Stimulated activated memory B cell treated with anti-CD40 and anti-IgM and Interleukin-4, amounts not matched to agents 10 μg/mL and 1 μg/mL and 100 μg/mL, for 72 hours (primary cell): ENCODE results near the gene RALGPS1.
A peak's percentile ranks its signal among the peaks of the same experiment; 100 is the strongest.

ENCODE experiments used
- ATAC-seq: fragments of 150-1000 bp; cut with Tn5 transposase; 2 replicates; pipeline ENCODE4 v1.10.0; 2021
- H3K27ac Mint-ChIP-seq: one replicate; pipeline ENCODE4 v1.8.0; 2022; ENCODE audit warnings: mild to moderate bottlenecking, mixed read lengths
- H3K27me3 Mint-ChIP-seq: one replicate; pipeline ENCODE4 v1.8.0; 2022; ENCODE audit warnings: mixed read lengths
- H3K36me3 Mint-ChIP-seq: one replicate; pipeline ENCODE4 v1.8.0; 2022; ENCODE audit warnings: mixed read lengths
- H3K4me1 Mint-ChIP-seq: one replicate; pipeline ENCODE4 v1.8.0; 2022; ENCODE audit warnings: mixed read lengths
- H3K4me3 Mint-ChIP-seq: one replicate; pipeline ENCODE4 v1.8.0; 2022; ENCODE audit warnings: mild to moderate bottlenecking, moderate library complexity, mixed read lengths
- H3K9me3 Mint-ChIP-seq: one replicate; pipeline ENCODE4 v1.8.0; 2022; ENCODE audit warnings: mixed read lengths

The RALGPS1 gene

DNA sequence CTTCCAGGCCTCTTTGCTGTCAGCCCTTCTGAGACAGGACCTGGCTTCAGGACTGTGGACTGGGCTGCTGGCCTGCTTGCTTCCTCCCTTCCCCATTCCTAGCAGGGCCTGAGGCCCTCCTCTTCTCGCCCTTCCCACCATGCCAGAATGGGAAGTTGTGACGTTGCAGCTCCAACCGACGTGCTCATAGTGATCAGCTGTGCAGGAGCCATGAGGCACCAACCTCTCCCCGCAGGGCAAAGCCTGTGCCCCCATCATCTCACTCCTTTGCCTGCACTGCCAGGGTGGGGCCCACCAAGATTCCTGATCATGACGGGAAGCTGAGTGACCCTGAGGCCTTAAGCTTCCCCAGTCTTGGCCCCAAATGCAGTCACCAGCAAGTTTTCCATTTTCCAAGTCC lies 304.9 kb downstream of the RALGPS1 start:
- H3K9me3 Mint-ChIP-seq, result no peaks in the 10 kb centered on the region
- ATAC-seq, result no peak
- no peak overlapping the region for H3K4me3 Mint-ChIP-seq

DNA sequence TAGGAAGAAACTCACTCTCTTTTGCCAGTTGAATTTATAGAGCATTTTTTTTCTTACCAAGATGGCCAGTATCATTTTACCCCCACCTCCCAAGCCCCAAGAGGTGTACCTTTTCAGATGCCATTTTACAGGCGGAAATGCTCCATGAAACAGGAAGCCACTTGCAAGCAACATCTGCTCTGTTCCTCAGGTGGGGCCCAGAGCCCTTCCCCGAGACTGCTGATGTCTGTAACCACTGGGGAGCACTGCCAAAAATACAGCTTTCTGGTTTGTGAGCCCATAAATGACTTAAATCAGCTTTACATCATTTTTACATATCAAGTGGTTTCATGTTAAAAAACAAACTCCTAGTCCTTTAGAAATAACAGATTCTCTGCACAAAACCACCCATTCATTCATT lies 307.1 kb downstream of the RALGPS1 start:
- Mint-ChIP-seq H3K36me3 (no peaks in the 10 kb centered on the region), H3K27me3 (no peaks in the 10 kb centered on the region), H3K9me3 (no peaks in the 10 kb centered on the region), H3K4me3 (no peak overlapping the region), H3K27ac (peak overlapping the region; percentile 35), H3K4me1 (peaks cover 48% of the 10 kb centered on the region)
- ATAC-seq, result no peak

More for the DNA sequence above, 304.9 kb downstream of the RALGPS1 start:
- H3K27ac Mint-ChIP-seq, result no peak overlapping the region
- H3K4me1 Mint-ChIP-seq, result peaks cover 37% of the 10 kb centered on the region
- no peaks in the 10 kb centered on the region for H3K27me3 Mint-ChIP-seq
- H3K36me3 Mint-ChIP-seq, result no peaks in the 10 kb centered on the region

DNA sequence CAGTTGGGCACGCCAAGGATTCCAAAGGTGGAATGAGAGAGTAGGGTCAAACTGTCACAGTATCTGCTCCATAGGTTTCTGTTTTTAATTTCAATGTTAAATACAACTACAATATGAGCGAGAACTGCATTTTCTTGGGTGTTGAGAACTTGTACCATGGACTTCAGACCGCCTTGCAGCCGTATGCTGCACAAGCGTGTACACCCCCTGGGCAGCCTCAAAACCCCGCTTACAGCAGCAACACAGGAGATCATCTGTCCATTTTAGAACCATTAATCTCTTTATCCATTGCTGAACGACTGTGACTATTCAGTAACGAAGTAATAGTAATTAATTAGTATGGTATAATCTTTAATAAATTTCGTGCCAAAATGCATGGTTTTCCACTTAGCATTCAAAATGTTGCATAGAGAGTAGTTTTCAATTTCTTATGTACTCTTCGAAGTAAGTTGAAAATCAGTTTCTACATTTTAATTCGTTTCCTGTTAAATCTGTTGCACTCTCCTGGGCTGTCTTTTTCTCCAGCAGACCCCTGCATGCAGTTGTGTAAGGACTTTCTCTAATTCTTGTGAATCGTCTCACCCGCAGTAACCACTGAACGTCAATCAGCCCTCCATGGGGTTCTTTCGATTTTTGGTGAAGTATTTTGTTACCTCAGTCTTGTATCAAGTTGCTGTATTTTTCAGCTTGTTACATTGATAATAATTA lies 308.0 kb downstream of the RALGPS1 start:
- Mint-ChIP-seq H3K27ac (peak overlapping the region; percentile 35), H3K4me3 (no peak overlapping the region), H3K27me3 (no peaks in the 10 kb centered on the region), H3K36me3 (no peaks in the 10 kb centered on the region), H3K4me1 (peaks cover 49% of the 10 kb centered on the region), H3K9me3 (no peaks in the 10 kb centered on the region)
- no peak for ATAC-seq

DNA sequence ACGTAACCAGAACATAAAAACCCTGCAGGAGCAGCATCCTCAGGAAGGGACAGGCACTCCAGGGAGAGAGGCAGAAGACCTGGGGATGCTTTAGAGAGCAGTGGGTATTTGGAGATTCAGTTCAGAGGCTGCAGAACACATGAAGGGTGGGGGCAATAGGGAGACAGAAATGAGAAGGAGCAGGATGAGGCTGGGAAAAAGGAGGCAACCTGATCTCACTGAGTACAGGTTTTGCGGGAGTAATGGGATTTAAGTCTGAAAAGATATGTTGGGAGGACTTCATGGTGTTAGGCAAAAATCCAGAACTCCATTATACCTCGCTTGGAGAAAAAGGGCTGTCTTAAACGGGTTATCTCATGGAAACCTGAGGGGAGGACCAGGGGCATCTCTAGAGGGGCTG lies 308.7 kb downstream of the RALGPS1 start:
- Mint-ChIP-seq H3K4me1 (peaks cover 49% of the 10 kb centered on the region), H3K4me3 (no peak overlapping the region), H3K9me3 (no peaks in the 10 kb centered on the region), H3K27ac (no peak overlapping the region), H3K36me3 (no peaks in the 10 kb centered on the region), H3K27me3 (no peaks in the 10 kb centered on the region)
- ATAC-seq, result no peak

DNA sequence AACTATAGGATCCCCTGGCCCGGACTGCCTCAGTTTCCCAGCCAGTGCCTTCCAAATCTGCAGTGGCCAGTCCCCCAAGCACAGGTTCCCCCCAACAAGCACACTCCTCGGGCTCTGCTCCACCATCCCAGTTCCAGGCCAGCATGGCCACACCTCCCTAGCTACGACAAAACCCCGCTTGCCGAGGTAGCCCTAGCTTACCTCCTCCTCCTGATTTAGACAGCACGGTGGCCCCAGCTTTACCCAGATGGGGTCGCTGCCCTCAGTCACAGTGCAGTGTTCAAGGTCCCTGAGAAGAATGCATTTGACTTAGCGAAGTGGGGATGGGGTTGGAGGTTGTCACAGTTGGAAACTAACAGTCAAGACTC lies 309.2 kb downstream of the RALGPS1 start:
- Mint-ChIP-seq H3K9me3 (no peaks in the 10 kb centered on the region), H3K27ac (peak overlapping the region; percentile 84), H3K4me1 (peaks cover 49% of the 10 kb centered on the region), H3K36me3 (no peaks in the 10 kb centered on the region), H3K27me3 (no peaks in the 10 kb centered on the region), H3K4me3 (peak overlapping the region; percentile 85)
- no peak for ATAC-seq

DNA sequence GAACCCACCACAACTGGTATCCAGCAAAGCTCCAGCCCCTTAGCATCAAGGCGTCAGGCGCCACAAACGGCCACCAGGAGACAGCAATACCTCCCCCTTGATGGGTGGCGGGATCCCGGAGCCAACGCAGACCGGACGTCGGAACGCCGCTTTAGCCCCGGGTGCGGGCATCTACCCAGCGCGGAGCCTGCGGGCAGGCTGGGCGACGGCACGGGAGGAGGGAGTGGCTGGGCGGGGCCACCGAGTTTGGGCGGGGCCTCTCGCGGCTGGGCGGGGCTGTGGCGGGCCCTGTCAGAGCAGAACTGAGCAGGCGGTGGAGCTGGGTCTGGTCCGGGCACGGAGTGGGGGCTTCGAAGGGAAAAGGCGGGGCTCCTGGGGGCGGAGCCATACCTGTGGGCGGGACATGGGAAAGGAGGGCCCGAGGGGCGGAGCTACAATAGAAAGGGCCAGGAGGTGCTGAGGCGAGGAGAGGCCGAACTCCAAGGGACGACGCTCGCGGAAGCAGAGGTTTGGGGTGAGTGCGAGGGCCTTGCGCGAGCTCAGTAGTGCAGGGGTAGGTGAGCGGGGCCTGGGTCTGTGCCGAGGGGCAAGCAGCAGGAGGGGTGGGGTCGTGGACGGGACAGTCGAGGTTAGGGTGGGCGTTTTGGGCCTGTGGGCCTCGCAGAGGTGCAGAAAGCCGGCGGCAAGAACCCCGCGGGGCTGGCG lies 309.7 kb downstream of the RALGPS1 start:
- Mint-ChIP-seq H3K27me3 (no peaks in the 10 kb centered on the region), H3K4me1 (peaks cover 49% of the 10 kb centered on the region), H3K36me3 (no peaks in the 10 kb centered on the region), H3K9me3 (no peaks in the 10 kb centered on the region), H3K27ac (peak overlapping the region; percentile 84), H3K4me3 (peak overlapping the region; percentile 85)
- ATAC-seq, result peak; percentile 87

DNA sequence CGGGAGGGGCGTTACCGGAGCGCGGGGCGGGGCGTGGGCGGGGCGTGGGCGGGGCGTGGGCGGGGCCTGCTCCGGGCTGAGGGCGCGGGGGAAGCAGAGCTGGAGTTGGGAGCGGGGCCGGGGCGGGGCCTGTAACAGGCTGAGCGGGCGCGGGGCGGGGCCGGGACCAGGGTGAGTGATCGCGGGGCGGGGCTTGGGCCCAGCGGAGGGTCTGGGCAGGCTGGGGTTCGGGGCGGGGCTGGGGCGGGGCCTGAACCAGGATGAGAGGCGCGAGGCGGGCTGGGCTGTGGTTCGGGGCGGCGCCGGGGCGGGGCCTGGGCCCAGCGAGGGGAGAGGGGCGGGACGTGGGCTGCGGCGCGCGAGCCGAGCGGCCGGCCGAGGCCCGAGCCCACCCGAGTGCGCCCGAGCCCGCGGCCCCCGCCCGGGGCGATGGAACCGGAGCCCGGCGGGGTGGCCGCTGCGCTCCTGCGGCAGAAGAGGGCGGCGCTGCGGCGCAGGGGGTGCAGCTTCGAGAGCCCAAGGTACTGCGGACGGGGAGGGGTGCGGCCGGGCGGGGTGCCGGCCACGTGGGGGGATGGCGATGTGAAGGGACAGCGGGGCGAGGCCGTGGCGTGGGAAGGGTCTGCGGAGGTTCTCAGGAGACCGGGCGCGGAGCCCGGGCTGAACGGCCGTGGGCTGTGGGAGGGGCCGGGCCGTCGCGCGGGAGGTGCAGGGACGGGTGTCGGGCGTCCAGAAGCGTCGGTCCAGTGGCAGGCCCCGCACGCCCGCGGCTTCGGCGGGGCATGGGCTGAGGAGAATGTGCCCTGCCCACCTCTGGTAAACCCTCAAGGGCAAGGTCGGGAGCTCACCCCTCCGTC lies 310.5 kb downstream of the RALGPS1 start:
- Mint-ChIP-seq H3K36me3 (no peaks in the 10 kb centered on the region), H3K27ac (peak overlapping the region; percentile 84), H3K9me3 (no peaks in the 10 kb centered on the region), H3K4me3 (peak overlapping the region; percentile 85), H3K4me1 (peaks cover 49% of the 10 kb centered on the region), H3K27me3 (no peaks in the 10 kb centered on the region)
- ATAC-seq, result peak; percentile 90

DNA sequence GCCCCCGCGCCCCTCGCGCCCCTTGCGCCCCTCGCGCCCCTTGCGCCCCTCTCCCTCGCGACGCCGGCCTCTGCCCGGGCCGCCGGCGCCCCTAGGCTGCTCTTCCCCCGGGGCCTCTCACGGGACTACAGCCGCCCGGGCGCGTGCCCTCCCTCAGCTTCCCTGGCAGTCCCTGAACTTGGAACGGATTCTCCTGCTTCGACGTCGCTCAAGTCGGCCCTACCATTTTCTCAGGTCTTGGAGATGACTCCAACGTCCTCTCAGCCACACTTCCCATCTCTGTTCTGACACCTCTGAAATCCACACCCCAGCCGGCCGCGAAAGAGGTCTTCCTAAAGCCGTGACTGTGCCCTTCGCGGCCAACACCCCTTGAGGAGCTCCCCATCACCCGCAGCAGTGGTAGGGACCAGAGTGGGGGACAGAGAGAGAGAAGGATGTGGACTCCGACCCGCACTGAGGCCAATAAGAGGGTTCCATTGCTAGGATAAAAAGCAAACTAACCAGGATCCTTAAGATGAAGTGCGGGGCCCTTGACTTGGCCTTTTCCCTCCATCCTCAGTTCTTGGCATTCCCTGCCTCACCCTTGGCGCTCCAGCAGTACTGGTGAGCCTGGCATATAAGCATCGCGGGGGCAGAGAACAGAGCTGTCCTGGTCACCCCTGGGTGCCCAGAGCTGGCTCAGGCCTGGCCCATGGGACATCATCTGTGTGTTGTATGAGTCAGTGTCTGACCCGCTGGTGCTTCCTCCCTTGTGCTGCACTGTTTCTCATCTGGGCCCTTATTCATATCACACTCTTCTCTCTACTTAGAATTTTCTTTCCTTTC lies 311.4 kb downstream of the RALGPS1 start:
- ATAC-seq, result peak; percentile 10
- Mint-ChIP-seq H3K4me3 (peak overlapping the region; percentile 79), H3K36me3 (no peaks in the 10 kb centered on the region), H3K9me3 (no peaks in the 10 kb centered on the region), H3K27me3 (no peaks in the 10 kb centered on the region), H3K4me1 (peaks cover 46% of the 10 kb centered on the region), H3K27ac (peak overlapping the region; percentile 47)

DNA sequence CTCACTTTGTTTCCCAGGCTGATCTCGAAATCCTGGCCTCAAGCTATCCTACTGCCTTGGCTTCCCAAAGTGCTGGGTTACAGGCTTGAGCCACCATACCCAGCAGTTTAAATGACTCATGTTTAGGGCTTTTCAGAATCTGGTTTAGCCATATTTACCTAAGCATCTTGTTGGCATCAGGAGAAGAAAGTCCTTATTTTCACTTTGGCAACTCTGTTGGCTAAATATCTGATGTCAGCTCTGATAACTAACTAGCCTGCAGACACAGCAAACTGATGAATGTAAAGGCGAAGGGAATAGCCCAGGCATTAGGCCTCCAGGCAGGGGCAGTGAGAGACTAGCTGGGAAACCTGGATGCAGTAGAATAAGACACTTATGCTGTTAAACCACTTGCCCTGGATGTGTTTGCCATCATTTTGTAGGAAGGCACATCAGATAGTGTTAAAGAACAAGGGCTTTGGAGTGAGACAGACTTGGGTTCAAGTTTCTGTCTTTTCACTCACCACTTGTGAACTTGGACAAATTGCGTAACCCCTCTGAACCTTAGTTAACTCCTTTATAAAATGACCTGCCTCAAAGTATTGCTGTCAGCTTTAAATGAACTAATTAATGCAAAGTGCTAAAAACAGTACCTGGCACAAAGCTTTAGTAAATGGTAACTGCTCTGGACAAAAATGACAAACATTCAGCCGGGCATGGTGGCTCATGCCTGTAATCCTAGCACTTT lies 315.3 kb downstream of the RALGPS1 start:
- H3K4me3 Mint-ChIP-seq, result no peak overlapping the region
- H3K27me3 Mint-ChIP-seq, result no peaks in the 10 kb centered on the region
- no peaks in the 10 kb centered on the region for H3K36me3 Mint-ChIP-seq
- peaks cover 13% of the 10 kb centered on the region for H3K4me1 Mint-ChIP-seq
- H3K9me3 Mint-ChIP-seq, result no peaks in the 10 kb centered on the region
- no peak for ATAC-seq
- no peak overlapping the region for H3K27ac Mint-ChIP-seq

DNA sequence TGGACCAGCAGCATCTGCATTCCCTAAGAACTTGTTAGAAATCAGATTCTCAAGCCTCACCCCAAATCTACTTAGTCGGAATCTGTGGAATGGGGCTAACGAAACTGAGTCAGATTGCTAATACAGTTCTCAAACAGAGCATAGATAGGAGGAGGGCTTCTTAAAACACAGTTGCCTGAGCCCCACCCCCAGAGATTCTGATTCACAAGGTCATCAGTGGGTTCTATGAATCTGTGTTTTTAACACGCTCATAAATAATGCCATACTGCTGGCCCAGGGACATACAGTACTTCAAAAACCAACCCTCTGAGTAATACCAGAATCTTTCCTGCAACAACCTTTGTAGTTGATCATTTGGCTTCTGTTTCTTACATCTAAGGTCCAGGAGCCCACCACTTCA lies 317.1 kb downstream of the RALGPS1 start:
- Mint-ChIP-seq H3K27ac (no peak overlapping the region), H3K9me3 (no peaks in the 10 kb centered on the region), H3K4me1 (peaks cover 1% of the 10 kb centered on the region), H3K4me3 (no peak overlapping the region), H3K27me3 (no peaks in the 10 kb centered on the region), H3K36me3 (peaks cover 5% of the 10 kb centered on the region)
- ATAC-seq, result no peak

DNA sequence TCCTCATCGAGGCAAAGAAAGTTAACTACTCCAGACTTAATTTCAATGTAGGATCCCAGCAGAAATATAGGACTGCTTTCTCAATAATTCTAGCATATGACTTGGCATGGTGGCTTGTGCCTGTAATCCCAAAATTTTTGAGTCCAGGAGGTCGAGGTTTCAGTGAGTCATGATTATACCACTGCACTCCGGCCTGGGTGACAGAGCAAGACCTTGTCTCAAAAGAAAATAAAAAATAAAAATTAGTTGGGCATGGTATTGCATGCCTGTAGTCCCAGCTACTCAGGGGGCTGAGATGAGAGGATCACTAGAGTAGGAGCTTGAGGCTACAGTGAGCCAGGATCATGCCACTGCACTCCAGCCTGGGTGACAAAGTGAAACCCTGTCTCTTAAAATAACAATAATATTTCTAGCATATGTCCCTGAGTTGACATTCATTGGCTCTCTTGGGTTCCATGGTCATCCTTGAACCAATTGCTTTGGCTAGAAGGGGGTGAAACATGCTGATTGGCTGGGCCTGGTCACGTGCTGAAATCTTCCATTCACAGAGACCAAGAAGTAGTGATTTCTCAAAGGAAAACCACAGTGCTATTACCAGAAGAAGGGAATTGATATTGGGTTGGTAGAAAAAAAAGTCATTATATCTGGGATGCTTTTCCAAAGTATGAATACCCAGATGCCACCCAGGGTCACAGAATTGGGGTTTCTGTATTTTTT lies 318.4 kb downstream of the RALGPS1 start:
- H3K27me3 Mint-ChIP-seq, result no peaks in the 10 kb centered on the region
- H3K4me3 Mint-ChIP-seq, result no peak overlapping the region
- ATAC-seq, result no peak

DNA sequence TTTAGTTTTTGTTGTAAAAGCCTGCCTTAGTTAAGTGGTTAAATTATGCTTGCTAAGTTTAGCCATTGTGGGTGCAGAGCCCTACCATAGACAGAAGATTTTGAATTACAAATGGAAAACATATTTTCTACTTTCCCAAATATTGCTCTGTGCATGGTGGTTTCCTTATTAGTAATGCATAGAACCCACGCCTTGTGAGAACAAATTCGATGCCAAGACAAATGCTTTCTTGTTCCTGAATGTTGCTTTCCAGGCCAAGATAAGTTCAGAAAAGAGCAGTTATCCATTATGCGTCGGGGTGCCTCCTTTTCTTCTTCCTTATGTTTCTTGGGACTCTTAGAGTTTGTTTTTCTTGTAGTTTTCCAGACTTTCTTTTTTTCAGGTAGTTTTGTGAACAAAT lies 319.0 kb downstream of the RALGPS1 start:
- H3K27ac Mint-ChIP-seq, result no peak overlapping the region
- no peaks in the 10 kb centered on the region for H3K4me1 Mint-ChIP-seq
- H3K9me3 Mint-ChIP-seq, result no peaks in the 10 kb centered on the region
- H3K36me3 Mint-ChIP-seq, result peaks cover 5% of the 10 kb centered on the region
- no peaks in the 10 kb centered on the region for H3K27me3 Mint-ChIP-seq
- H3K4me3 Mint-ChIP-seq, result no peak overlapping the region
- no peak for ATAC-seq

More for the DNA sequence above, 318.4 kb downstream of the RALGPS1 start:
- Mint-ChIP-seq H3K9me3 (no peaks in the 10 kb centered on the region), H3K27ac (no peak overlapping the region), H3K4me1 (no peaks in the 10 kb centered on the region), H3K36me3 (peaks cover 5% of the 10 kb centered on the region)

DNA sequence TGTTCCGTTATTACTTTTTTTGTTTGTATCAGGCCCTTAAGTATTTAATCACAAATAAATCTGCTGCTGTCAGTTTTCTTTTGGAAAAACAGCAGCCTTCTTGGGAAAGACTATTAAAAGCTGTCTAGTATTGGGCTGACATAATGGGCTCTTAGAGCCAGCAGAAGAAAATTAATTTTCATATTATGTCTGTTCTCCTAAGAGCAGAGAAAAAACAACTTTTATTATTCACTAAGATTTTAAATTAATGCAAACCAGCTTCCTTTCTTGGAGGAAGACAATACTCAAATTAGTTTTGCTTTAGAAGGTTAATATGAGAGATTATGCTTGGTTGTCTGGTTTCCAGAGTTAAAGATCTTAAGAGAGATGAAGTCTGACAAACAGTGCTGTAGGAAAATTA lies 319.4 kb downstream of the RALGPS1 start:
- ATAC-seq, result no peak
- H3K27ac Mint-ChIP-seq, result no peak overlapping the region
- no peaks in the 10 kb centered on the region for H3K27me3 Mint-ChIP-seq
- H3K4me3 Mint-ChIP-seq, result no peak overlapping the region
- H3K36me3 Mint-ChIP-seq, result peaks cover 5% of the 10 kb centered on the region
- no peaks in the 10 kb centered on the region for H3K4me1 Mint-ChIP-seq
- no peaks in the 10 kb centered on the region for H3K9me3 Mint-ChIP-seq

DNA sequence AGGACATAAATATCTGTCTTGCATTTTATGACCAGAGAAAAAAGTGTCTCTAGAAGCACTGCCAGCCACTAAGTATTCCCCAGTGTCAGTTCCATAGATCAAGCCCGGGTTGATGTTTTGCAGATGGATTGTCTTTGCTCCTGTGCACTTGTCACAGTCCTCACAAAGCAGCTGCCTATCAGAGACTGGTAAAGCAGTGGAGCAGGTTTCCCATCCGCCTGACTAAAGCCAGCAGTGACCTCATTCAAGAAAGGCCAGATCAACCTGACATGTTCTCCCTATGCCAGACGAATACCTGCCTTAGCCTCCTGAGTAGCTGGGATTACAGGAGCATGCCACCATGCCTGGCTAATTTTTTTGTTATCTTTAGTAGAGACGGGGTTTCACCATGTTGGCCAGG lies 323.2 kb downstream of the RALGPS1 start:
- Mint-ChIP-seq H3K9me3 (no peaks in the 10 kb centered on the region), H3K27ac (no peak overlapping the region), H3K27me3 (no peaks in the 10 kb centered on the region), H3K36me3 (peaks cover 5% of the 10 kb centered on the region), H3K4me1 (no peaks in the 10 kb centered on the region), H3K4me3 (no peak overlapping the region)
- no peak for ATAC-seq
